Measurements from ENCODE around the gene MARCHF4.

The MARCHF4 gene, protein sequence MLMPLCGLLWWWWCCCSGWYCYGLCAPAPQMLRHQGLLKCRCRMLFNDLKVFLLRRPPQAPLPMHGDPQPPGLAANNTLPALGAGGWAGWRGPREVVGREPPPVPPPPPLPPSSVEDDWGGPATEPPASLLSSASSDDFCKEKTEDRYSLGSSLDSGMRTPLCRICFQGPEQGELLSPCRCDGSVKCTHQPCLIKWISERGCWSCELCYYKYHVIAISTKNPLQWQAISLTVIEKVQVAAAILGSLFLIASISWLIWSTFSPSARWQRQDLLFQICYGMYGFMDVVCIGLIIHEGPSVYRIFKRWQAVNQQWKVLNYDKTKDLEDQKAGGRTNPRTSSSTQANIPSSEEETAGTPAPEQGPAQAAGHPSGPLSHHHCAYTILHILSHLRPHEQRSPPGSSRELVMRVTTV

GRCh38 chr2:216371721-216372702 lies at the start of gene MARCHF4:
Gene MARCHF4 (minus strand): TSS chr2:216372483. CDS start chr2:216370260, 2,223 bp downstream.
- peak; percentile 92 for DNase-seq (ENCODE audit: low spot score)

- DNase-seq (ENCODE audit: low spot score), result no peak
These were observed 48.3 kb upstream of the MARCHF4 start for GRCh38 chr2:216420367-216421101.

GRCh38 chr2:216418981-216419380 lies 46.7 kb upstream of the MARCHF4 start:
- DNase-seq (ENCODE audit: low spot score), result no peak

DNA sequence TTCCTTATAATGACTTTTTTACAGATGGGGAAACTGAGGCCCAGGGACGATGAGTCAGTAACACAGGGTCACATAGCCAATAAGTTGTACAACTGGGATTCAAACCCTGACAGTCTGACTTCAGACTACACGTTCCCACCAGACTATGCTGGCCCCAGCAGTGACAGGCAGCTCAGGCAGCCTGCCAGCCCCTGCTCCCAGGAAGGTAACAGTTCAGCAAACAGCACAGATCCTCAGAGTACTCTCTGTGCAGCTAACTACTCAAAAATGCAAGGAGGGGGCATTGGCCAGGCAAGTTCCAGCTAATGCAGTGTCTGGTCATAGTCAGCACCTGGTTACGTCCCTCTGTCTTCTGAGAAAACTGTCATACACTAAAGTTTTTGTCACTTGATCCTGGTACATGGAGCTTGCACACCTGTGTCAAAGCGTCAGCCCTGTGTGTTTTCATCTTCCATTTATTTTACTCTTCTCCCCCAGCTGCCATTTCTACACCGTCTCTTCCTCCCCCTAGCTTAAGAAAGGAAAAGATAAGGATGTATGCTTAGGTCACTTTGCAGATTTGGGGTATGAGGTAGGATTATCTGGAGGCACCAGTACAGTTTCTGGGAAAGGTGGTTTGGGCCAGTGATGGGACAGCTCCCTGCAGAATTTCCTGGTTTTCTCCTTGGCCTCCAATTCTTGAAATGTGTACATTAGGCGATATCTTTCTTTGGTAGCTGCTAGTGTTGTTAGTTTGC lies 44.5 kb upstream of the MARCHF4 start:
- DNase-seq (ENCODE audit: low spot score), result no peak

GRCh38 chr2:216415541-216415940 lies 43.3 kb upstream of the MARCHF4 start:
- no peak for DNase-seq (ENCODE audit: low spot score)

DNA sequence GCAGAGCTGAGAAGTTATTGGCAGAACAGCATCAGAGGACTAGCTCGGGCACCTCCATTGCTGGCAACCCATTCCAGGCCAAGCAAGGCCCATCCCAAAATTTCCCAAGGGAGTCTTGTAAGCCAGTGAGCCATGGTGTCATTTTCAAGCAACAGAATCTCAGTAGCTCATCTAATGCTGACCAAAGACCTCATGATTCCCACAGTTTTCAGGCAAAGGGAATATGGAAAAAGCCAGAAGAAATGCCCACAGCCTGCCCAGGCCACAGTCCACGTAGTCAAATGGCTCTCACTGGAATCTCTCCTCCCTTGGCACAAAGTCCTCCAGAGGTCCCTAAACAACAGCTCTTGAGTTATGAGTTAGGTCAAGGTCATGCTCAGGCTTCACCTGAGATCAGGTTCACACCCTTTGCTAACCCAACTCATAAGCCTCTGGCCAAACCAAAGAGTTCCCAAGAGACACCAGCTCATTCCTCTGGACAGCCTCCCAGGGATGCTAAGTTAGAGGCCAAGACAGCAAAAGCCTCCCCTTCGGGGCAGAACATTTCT lies 42.6 kb upstream of the MARCHF4 start:
- no peak for DNase-seq (ENCODE audit: low spot score)

DNA sequence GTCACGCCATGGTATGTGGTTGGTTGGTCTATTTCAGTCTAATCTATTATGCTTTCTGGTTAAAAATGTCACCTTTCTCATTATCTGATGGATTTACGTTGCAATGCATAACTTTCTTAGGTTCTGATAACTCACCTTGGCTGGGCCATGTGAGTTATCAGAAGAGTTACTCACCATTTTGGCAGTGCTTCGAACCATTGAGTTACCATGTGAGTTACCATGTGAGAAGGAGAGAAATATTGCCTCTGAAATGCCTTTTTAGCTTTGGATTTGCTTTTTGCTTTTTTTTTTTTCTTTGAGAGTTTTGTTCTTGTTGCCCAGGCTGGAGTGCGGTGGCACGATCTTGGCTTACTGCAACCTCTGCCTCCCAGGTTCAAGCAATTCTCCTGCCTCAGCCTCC lies 41.6 kb upstream of the MARCHF4 start:
- DNase-seq (ENCODE audit: low spot score), result no peak

DNA sequence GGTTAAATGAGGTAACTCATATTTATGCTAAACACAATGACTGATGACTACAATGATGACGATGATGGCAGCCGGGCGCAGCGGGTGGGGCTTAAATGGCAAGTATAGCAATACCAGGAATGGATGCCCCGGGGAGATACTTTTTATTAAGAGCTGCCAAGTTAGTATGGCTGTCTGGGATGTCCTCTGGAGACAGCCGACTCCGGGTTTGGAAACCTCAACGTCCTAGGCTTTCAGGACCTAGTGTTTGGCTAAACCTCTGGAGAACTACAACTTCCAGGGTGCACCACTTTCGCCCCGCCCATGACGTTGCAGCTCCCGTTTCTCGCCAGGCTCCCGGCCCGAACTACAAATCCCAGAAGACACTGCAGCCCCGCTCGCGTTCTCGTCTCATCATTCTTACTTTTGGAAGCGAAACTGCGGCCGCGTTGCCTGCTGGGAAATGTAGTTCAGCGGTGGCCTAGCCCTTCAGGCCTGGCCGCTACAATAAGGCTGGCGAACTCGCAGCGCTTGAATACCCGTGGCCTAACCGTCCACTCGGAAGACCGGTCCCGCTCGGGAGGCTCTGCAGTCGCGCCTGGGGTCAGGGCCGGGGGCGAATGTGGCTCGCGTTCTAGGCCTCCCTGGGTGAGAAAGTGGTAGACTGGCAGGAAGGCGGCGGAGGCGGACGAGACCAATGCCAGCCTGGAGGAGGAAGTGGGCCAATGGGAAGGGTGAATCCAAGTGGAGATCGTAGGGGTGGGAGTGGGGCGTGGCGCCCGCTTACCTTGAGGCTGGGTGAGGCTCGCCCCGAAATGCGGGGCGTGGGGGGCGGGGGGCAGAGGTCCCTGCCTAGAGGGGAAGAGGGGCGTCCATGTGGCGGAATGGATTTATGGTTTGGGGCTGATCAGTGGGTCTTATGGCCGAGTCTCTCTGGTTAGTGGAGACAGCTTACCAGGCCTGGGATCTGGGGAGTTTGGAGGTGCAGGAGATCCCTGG lies 40.0 kb upstream of the MARCHF4 start, which contains the start of gene SMARCAL1:
SMARCAL1 (plus strand) TSS at position 463 of the 978 bp plus-strand sequence. CDS start 2,221 bp downstream, outside the sequence.
- DNase-seq (ENCODE audit: low spot score), result peak; percentile 93

- DNase-seq (ENCODE audit: low spot score), result no peak
These were observed 38.3 kb upstream of the MARCHF4 start for GRCh38 chr2:216410550-216410949.

- no peak for DNase-seq (ENCODE audit: low spot score)
These were observed 36.4 kb upstream of the MARCHF4 start for GRCh38 chr2:216408426-216409290.

DNA sequence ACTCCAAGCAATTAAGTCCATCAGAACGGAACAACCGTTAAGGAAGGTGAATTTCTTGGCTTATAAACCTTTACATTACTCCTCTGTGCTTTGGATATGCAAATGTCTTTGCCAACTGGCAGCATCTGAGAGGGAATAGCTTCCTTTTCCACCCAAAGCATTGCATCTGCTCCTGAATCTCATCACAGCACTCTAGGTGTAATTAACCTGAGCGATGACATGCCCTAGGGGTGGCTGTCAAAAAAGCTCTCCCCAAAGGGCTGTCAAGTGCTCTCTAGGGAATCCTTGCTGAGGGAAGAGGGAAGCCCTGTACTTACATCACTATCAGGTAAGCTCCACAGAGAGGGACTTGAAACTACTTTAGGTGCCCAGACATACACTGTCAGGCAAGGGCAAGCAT lies 34.5 kb upstream of the MARCHF4 start:
- DNase-seq (ENCODE audit: low spot score), result no peak

DNA sequence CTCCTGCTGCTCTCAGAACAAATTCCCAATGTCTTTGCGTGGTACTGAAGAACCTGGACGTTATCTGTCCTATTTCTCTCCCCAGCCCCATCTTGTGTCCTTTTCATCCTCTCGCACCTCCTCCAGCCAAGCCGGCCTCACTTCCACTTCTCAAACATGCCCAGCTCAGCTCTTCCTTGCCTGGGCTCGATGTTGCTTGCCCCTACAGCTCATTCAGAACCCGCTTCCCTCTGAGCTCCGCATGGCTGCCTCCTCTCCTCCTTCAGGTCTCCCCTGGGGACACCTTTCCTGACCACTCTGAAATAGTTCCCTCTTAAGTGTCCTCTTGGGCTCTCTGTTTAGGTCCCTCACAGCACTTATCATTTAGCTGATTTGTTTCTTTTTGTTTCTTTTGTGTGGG lies 33.3 kb upstream of the MARCHF4 start:
- DNase-seq (ENCODE audit: low spot score), result no peak

GRCh38 chr2:216404010-216404618 lies 31.8 kb upstream of the MARCHF4 start:
- DNase-seq (ENCODE audit: low spot score), result peak; percentile 42

- DNase-seq (ENCODE audit: low spot score), result no peak
These were observed 30.5 kb upstream of the MARCHF4 start for GRCh38 chr2:216402751-216403150.

DNA sequence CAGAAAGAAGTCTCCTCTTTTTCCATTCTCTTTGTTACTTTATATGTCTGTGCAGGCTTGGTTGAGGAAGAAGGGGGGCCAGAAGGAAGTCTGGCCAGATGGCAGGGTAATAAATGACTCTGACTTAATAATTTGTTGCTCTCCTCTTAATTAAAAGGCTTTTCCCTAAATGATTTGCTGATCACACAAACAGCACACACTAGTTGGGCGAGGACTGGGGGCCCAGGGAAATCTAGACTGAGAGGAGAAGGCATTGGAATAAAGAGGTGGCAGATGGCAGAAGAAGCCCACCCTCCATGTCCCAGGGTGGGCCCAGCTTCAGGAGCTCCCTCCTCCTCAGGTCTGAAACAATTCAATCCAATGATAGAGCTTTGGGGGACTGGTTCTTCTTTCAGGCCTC lies 27.3 kb upstream of the MARCHF4 start:
- DNase-seq (ENCODE audit: low spot score), result no peak

- no peak for DNase-seq (ENCODE audit: low spot score)
These were observed 22.6 kb upstream of the MARCHF4 start for GRCh38 chr2:216394881-216395280.

- DNase-seq (ENCODE audit: low spot score), result no peak
These were observed 20.9 kb upstream of the MARCHF4 start for GRCh38 chr2:216392945-216393840.

All from AG08396 (cell line).